HG03354 (cell line): ENCODE results near the gene DCDC2.
"Not testable (repeated sequence)": the region's sequence is repeated elsewhere in the genome, so short reads cannot be mapped to it uniquely, and the experiment has no call there.

ENCODE experiments used
- ATAC-seq: cut with Tn5 transposase; IDR thresholded peaks from one replicate; pipeline ENCODE4 v1.9.1; 2021; ENCODE audit warnings: mild to moderate bottlenecking; ENCODE audit not compliant: unreplicated experiment, poor library complexity, severe bottlenecking

The DCDC2 gene

DNA sequence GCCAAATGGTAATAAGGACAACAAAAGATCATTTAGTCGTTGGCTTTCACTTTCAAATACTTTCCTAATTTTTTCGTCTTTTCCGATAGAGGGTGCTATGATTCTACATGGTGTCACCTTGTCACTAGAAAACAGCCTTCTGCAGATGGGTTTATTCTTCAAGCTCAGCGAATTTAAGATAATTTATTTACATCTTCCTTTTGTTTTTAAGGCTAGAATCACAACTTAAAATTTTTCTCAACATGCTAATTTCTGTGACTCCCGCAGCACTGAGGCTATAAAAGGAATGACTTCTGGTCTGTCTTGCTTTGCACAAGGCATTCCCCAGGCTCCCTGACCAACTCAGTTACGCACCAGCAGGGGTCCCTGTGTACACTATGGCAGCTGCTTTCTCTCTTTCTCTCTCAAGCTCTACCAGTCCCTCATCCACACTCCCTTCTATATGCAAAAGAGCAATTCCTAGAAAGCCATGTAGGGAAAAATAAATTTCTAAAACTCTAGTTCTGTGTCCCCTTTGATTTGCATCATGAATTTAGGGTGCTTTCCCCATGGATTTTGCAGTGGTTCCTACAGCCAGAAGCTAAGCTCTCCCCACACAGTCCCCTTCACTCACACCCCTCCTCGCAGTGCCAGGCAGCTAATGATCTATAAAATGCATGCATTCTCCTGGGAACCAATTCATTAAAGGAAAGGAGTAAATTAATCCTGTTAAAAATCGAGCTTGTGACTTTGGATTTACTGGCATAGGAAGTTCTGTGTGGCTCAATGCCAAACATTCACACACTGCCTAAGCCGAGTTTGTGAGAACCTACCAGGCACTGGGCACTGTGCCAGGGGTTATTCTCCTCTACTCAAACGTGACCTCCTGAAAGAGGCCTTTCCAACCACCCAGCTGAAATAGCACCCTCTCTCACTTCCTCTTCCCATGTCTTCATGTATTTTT lies 74.5 kb downstream of the DCDC2 start:
- peak; percentile 95 for ATAC-seq

DNA sequence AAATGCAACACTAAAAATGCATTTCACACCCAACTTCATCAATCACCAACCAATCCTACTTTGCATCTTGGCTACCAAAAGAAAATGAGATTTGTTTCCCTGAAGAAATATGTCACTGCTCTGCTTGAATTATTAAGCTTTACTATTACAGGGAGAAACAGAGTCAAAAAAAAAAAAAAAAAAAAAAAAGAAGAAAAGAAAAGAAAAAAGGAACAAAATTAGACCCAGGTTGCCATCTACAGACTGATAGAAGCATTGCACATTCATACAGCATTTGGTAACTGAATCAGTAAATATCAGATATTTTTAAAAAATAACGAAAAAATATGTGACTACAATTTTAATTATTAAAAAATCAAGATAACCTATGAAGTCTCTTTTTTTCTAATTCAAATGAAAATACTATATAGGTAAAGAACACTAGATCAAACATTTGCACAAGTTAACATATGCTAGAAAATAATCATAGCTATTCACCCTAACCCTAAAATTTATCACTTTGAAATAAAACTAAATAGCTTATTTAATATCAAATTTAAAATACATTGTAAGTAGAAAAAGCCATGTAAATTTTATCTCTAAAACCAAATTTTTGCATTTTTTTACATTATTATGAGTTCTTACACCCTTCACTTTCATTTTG lies 83.3 kb downstream of the DCDC2 start:
- ATAC-seq: no peak

DNA sequence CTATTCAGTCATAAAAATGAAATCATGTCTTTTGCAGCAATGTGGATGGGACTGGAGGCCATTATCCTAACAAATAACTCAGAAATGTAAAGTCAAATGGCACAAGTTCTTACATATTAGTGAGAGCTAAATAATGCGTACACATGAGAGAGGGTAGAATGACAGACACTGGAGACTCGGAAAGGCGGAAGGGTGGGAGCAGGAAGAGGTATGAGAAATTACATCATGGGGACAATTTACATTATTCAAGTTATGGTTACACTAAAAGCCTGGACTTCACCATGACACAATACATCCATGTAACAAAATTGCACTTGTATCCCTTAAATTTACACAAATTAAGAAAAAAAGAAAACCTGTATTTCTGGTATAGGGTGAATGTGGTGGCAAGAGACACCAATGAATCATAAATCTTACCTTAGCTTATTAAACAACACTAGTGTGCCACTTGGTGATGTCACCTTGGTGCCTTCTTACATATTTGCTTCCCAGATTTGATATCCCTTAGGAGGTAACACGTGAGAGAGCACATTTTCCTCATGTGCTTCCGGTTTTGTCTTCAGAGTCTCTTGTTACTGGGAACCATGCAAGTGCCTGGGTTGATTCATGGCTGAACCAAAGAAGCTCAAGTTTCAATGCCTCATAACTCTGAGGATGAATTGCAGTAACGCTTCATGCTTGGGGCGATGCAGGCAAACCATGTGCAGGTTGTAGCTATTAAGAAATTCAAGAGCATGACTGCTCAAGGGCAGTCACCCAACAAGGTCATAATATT lies 84.6 kb downstream of the DCDC2 start:
- no peak for ATAC-seq

DNA sequence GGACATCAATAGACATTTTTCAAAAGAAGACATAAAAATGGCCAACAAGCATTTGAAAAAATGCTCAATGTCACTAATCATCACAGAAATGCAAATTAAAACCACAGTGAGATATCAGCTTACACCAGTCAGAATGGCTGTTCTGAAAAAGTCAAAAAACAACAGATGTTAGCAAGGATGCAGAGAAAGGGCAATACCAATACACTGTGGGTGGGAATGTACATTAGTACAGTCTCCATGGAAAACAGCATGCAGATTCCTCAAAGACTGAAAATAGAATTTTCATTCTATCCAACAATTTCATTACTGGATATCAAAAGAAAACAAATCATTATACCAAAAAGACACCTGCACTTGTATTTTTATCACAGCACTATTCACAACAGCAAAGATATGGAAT lies 85.3 kb downstream of the DCDC2 start:
- ATAC-seq: no peak

DNA sequence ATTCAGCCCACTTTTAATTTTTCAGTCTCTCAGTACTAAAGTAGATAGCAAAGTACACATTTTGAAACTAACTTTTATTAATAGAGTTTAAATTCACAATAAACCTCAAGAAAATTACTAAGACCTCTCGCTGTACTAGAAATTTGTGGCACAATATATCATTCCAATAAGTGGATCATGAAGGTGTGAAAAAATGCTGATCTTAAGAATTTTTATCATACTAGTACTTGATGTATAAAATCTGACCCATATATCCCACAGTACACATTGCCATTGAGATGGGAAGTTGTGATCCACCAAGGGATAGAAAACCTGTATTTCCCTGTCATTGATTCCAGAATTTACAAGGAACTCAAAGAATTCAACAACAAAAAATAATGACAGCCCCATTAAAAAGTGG lies 85.7 kb downstream of the DCDC2 start:
- ATAC-seq: no peak

DNA sequence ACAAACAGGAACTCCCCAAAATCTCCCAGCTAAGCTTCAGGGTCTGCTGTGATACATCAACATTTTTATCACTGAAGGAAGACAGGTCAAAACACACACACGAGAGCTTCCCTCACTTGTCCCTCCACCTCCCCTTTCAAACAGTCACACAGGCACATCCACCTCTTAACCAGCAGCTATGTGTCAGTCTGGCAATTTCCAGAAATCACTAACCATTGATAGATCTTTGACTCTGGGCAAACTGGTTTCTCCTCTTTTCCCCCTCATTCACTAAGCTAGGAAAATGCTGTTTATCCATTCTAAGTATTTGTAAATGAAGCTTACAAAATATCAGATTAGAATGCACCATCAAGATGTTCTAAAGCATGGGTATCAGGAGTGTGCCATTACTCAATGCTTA lies 87.8 kb downstream of the DCDC2 start:
- ATAC-seq: no peak

DNA sequence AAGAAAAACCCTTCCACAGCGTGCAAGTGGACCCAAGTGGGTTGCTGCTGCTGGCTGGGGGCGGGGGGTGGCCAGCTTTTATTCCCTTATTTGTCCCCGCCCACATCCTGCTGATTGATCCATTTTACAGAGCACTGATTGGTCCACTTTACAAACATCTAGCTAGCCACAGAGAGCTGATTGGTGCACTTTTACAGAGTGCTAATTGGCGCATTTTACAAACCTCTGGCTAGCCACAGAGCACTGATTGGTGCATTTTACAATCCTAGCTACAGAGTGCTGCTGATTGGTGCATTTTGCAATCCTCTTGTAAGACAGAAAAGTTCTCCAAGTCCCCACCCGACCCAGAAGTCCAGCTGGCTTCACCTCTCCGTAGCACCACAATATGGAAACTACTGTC lies 99.6 kb downstream of the DCDC2 start:
- ATAC-seq: not testable (repeated sequence)

DNA sequence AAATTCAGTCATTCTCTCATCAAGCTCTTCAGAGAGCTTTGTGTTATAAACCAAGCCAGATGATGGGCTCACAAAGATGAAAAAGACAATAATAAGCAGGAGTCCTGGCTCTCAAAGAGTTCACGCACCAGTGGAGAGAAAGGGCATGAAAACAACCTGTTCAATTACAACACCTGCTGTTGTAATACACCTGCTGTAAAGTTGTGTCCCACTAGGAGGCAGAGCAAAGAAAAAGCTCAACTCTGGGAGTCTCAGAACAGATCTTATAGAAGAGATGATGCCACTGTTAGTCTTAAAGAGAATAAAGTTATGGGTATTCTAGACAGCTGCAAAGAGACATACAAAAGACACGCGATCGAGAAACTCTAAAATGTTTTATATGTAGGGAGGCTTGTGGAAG lies 100.6 kb downstream of the DCDC2 start:
- ATAC-seq: no peak

DNA sequence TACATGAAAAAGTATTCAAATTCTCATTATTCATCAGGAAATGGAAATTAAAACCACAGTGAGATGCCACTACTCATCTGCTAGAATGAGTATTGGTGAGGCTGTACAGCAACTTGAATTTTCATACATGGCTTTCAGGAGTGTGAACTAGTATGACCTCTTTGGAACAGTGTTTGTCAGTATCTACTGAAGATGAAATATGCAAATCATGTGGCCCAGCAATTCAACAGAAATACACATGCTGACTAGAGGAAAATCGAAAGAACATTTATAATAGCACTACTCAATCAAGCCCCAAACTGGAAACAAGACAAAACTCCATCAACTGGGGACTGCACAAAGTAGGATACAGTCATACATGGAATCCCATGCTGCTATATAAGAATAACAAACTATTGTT lies 102.2 kb downstream of the DCDC2 start:
- ATAC-seq: peak; percentile 94

DNA sequence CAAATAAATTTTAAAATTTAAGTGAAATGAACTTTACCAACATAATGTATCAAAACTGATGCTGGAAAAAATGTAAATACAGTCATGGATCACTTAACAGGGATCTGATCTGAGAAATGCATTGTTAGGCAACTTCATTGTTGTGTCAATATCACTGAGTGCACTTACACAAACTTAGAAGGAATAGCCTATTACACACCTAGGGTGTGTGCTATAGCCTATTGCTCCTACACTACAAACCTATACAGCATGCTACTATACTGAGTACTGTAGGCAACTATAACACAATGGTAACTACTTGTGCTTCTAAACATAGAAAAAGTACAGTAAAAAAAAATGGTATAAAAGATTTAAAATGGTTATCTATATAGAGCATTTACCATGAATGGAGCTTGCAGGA lies 104.5 kb downstream of the DCDC2 start:
- ATAC-seq: no peak

DNA sequence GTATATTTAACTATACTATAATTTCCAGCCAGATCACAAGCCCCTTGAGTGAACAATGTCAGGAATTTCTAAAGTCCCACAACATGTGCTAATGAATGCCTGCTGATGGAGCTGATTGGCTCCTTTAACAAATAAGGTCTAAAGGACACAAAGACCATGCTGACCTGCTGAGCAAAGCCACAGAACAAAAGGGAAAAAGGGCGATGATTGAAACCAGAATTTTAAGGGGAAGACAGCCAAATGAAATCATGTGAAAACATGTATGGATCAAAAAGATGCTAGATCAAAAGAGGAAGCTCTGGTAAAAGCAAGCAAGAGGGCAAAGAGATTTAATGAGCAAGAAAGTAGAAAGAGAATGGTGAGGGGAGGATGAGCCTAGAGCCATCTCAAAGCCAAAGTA lies 105.6 kb downstream of the DCDC2 start:
- ATAC-seq: no peak

DNA sequence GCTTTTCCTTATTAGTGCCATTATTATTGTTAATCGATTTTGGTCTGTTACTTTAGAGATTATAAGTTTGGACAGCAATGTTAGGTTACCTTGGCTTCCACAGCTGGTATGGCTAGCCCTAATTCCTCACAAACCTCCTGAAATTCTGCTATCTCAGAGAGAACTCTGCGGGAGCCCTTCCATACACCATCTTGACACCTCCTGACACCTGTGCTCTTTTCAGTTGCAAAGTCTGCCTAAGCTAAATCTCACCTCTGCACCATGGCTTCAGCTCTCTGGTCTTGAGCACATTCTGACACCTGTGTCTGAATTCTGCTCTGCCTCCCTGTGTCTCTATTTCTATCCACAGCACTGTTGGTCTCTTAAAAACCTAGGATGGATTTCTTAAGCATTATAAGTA lies 106.5 kb downstream of the DCDC2 start:
- ATAC-seq: no peak

DNA sequence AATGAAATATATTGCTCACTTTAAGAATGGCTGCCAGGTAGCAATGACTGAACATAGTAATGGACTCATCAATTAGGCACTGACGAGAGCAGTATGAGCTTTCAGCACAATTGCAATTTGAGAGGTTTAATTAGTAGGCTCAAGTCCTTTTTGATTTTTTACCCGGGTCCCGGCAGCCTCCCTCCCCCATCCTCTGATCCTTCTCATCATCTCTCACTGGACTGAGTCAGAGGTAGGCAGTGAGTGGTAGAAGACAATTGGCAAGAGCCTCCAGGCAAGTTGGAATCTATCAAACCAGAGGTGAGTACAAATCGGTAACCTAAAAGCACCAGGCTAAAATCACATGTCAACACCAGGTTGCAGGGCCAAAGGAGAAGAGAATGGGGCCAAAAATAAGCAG lies 107.9 kb downstream of the DCDC2 start:
- ATAC-seq: no peak

DNA sequence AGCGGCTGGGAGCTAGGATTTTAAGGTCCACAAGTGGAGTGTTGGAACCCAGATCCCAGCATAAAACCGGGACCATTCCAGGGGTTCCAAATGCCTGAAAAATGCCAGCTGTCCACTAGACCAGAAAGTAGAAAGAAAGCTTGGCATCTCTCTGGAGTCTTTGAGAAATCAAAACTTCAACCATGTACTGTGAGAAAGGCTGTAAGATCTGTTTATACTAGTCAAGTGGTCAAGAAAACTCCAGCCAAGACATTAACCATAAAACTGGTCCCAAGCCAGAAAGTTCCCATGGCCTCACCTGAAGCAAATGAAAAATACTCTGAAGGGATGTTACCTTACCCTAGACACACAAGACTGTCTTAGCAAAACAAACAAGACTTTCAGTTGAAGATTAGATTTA lies 112.6 kb downstream of the DCDC2 start:
- no peak for ATAC-seq

DNA sequence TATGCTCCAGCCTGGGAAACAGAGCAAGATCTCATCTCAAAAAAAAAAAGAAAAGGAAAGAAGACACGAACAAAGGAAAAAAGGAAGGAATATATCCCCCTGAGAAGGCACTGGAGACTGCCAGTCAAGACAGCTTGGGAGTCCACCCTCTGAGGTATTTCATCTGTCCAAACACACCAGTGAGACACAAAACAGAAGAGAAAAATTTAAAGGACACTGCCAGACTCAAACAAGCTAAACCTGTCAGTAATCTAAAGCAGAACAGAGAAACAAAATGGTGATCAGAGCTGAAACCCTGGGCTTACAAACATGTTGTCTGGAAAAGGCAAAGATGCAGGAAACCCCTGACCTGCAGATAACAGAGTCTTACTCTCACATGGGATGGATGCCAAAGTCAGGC lies 114.9 kb downstream of the DCDC2 start:
- no peak for ATAC-seq

DNA sequence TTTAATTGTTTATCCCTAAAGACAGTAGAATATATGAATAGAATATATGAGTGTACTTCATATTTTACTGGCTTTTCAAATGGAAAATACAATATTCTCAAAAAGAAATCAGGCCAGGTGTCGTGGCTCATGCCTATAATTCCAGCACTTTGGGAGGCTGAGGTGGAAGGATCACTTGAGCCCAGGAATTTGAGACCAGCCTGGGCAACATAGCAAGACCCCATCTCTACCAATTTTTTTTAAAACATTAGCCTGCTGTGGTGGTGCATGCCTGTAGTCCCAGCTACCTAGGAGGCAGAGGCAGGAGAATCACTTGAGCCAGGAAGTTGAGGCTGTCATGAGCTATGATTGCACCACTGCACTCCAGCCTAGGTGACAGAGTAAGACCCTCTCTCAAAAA lies 116.1 kb downstream of the DCDC2 start:
- not testable (repeated sequence) for ATAC-seq

DNA sequence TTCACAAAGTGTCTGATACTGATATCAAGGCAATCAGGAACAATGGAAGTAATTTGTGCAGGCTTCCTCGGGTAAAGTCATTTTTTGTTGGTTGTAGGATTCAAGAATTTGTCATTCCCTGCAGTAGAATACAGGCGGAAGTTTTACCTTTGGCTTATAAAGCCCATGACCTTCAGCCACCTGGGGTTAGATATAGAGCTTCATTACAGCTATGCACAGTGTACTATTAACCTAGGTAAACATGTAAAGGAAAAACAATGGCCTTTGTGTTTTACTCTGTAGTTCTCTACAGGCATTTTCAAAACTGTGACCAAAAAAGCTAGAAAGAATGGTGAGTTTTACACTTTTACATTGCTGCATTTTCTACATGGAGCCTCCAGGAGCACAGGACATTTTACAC lies 116.9 kb downstream of the DCDC2 start:
- ATAC-seq: no peak

DNA sequence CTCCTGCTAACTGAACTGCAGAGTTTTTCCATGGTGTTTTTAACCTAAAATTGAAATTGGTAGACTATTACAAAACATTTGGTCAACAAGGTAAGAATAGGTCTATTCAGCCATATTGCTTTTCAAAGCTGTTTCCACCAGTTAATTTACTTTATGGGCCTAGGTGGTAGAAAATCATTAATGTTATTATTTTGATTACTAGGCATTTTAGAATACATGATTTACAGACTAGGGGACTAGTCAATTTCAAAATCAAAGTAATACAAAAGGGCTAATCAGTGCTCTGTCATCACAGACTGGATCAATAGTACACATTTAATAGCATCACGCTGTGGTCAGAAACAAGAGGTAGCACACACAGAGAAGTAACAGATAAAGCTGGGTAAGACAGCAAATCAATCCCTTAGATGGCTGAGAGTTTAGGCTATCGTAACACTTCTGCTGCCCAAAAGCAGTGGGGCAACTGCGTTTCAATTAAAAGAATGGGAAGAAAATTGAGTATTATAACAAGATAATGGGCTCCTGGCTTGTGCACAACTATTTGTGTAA lies 117.4 kb downstream of the DCDC2 start:
- no peak for ATAC-seq

DNA sequence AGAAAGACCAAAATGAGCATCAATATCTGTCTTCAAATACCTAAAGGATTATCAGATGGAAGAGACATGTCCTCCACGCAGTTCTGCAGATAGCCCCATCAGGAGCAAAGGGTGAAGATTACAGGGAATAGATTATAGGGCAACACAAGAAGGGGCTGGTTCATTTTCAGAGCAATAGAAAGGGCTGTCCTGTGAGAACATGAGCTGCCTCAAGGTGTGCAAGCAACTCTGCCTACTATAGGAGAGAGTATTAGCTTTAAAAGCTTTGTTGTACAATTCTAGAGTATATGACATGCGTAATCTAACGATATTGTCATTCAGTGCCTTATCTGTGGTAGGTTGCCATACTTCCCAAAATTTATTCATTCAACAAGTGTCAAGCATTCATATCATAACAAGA lies 119.2 kb downstream of the DCDC2 start:
- ATAC-seq: no peak

DNA sequence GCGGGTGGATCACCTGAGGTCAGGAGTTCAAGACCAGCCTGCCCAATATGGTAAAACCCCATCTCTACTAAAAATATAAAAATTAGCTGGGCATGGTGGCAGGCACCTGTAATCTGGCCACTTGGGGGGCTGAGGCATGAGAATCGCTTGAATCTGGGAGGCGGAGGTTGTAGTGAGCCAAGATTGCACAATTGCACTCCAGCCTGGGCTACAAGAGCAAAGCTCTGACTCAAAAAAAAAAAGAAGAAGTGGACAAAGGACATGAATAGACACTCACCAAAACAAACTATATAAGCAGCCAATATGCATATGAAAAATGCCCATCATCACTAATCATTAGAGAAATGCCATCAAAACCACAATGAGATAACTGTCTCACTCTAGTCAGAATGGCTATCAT lies 121.1 kb downstream of the DCDC2 start:
- not testable (repeated sequence) for ATAC-seq
